Tibial nerve (tissue), 4 donors: ENCODE data around the gene PLPP4. TPM values are rescaled to one million over a fixed set of nuclear protein-coding genes. Genes with fewer than 3 reads are reported as not detected.

Experiments used
- DNase-seq, 2 donors: peaks; one replicate each; pipeline ENCODE4 v3.0.0-alpha.2; 2019; ENCODE audit warnings: low spot score in 2 of 2
- H3K27ac ChIP-seq, 4 donors: fragments of 200-600 bp; sonication (generic) in 3 of 4; one replicate each; pipeline ENCODE4 v1.5.1; 2017 to 2019; ENCODE audit warnings: mild to moderate bottlenecking in 1 of 4
- H3K27me3 ChIP-seq, 2 donors: fragments of 200-600 bp; sonication (generic) in 1 of 2; one replicate each; pipeline versions ENCODE4 v1.5.1 to v1.6.0; 2017 to 2019
- H3K36me3 ChIP-seq, 3 donors: fragments of 200-600 bp; sonication (generic); one replicate each; pipeline ENCODE4 v1.5.1; 2018 to 2019
- H3K4me1 ChIP-seq, 4 donors: fragments of 200-600 bp; sonication (generic) in 3 of 4; one replicate each; pipeline ENCODE4 v1.5.1; 2017 to 2019
- H3K4me3 ChIP-seq, 4 donors: fragments of 200-600 bp; sonication (generic) in 3 of 4; one replicate each; pipeline ENCODE4 v1.5.1; 2017 to 2019; ENCODE audit warnings: mild to moderate bottlenecking in 1 of 4, moderate library complexity in 1 of 4
- H3K9me3 ChIP-seq, 4 donors: fragments of 200-600 bp; sonication (generic) in 3 of 4; one replicate each; pipeline ENCODE4 v1.5.1; 2017 to 2019
- CTCF ChIP-seq, 5 experiments: fragments of 200-600 bp in 3 of 5; fragments of 450-650 bp in 2 of 5; sonication (generic) in 3 of 5; IDR thresholded peaks; one replicate each; pipeline ENCODE4 v1.5.1; 2016 to 2019; ENCODE audit warnings: antibody characterized with exemption in 5 of 5, mild to moderate bottlenecking in 3 of 5, moderate library complexity in 2 of 5
- EP300 ChIP-seq, 2 donors: sonication (generic); formaldehyde crosslinking; IDR thresholded peaks; one replicate each; pipeline ENCODE4 v1.6.1; 2017; ENCODE audit warnings: antibody characterized with exemption in 2 of 2, mild to moderate bottlenecking in 1 of 2
- POLR2A ChIP-seq, 2 donors: fragments of 450-650 bp; IDR thresholded peaks; one replicate each; pipeline ENCODE4 v1.6.1; 2017; ENCODE audit warnings: antibody characterized with exemption in 2 of 2, mild to moderate bottlenecking in 2 of 2, moderate library complexity in 2 of 2
- WGBS, 2 donors: methylation state at CpG; one replicate each; pipeline ENCODE4 v1.1.5; 2018; 5-methylcytosine and 5-hydroxymethylcytosine counted together
- total RNA-seq, 4 donors: library from RNA; depleted of rRNA; stranded (reverse); fragments of >200 nt; gene quantifications; one replicate each; pipeline ENCODE4 v1.1.0, GENCODE V29; 2016

Gene PLPP4
- total RNA-seq, 4 donors from 2014 or later = not detected

GRCh38 chr10:120436439-120437112 lies 20.5 kb upstream of the PLPP4 start:
- WGBS, 2 donors = 70 to 72% methylated on average over 7 of the region's 7 CpGs

GRCh38 chr10:120437541-120437940 lies 19.5 kb upstream of the PLPP4 start:
- 85 to 92% methylated on average over 2 of the region's 2 CpGs for WGBS, 2 donors
- no peak for DNase-seq

More at GRCh38 chr10:120436439-120437112, 20.5 kb upstream of the PLPP4 start:
- H3K4me3 ChIP-seq = no peak overlapping the region
- no peaks in the 10 kb centered on the region for H3K9me3 ChIP-seq
- no peak for TF ChIP-seq CTCF (IDR thresholded peaks at IDR 0.05)
- no peak for TF ChIP-seq POLR2A (IDR thresholded peaks at IDR 0.05)
- no peak for TF ChIP-seq EP300 (IDR thresholded peaks at IDR 0.05)
- no peak overlapping the region for H3K27ac ChIP-seq
- H3K27me3 ChIP-seq = no peaks in the 10 kb centered on the region
- H3K36me3 ChIP-seq = no peaks in the 10 kb centered on the region
- DNase-seq = no peak
- H3K4me1 ChIP-seq = no peaks in the 10 kb centered on the region

GRCh38 chr10:120451968-120452367 lies 5.1 kb upstream of the PLPP4 start:
- Histone ChIP-seq H3K27me3 (peaks cover 0 to 8% of the 10 kb centered on the region in 2 donors), H3K4me3 (no peak overlapping the region), H3K36me3 (no peaks in the 10 kb centered on the region), H3K27ac (no peak overlapping the region), H3K9me3 (no peaks in the 10 kb centered on the region), H3K4me1 (peaks cover 0 to 8% (median 0%) of the 10 kb centered on the region in 4 donors)
- no peak for DNase-seq
- TF ChIP-seq CTCF (IDR thresholded peaks at IDR 0.05) (no peak), EP300 (IDR thresholded peaks at IDR 0.05) (no peak), POLR2A (IDR thresholded peaks at IDR 0.05) (no peak)
- 56 to 60% methylated on average over 3 of the region's 3 CpGs for WGBS, 2 donors

More at GRCh38 chr10:120437541-120437940, 19.5 kb upstream of the PLPP4 start:
- H3K27ac ChIP-seq = no peak overlapping the region
- TF ChIP-seq EP300 (IDR thresholded peaks at IDR 0.05) (no peak), POLR2A (IDR thresholded peaks at IDR 0.05) (no peak), CTCF (IDR thresholded peaks at IDR 0.05) (no peak)
- no peaks in the 10 kb centered on the region for H3K36me3 ChIP-seq
- no peak overlapping the region for H3K4me3 ChIP-seq
- H3K4me1 ChIP-seq = no peaks in the 10 kb centered on the region
- no peaks in the 10 kb centered on the region for H3K27me3 ChIP-seq
- H3K9me3 ChIP-seq = no peaks in the 10 kb centered on the region

GRCh38 chr10:120453319-120453718 lies 3.7 kb upstream of the PLPP4 start:
- Histone ChIP-seq H3K9me3 (no peaks in the 10 kb centered on the region), H3K27me3 (peaks cover 0 to 20% of the 10 kb centered on the region in 2 donors), H3K4me1 (peaks cover 0 to 20% (median 0%) of the 10 kb centered on the region in 4 donors), H3K36me3 (no peaks in the 10 kb centered on the region), H3K27ac (no peak overlapping the region), H3K4me3 (no peak overlapping the region)
- no peak for DNase-seq
- WGBS, 2 donors = 81 to 91% methylated on average over 1 of the region's 1 CpG
- TF ChIP-seq POLR2A (IDR thresholded peaks at IDR 0.05) = no peak
- TF ChIP-seq CTCF (IDR thresholded peaks at IDR 0.05) = no peak
- no peak for TF ChIP-seq EP300 (IDR thresholded peaks at IDR 0.05)

GRCh38 chr10:120453886-120454285 lies 3.1 kb upstream of the PLPP4 start:
- Histone ChIP-seq H3K27me3 (peaks cover 0 to 26% of the 10 kb centered on the region in 2 donors), H3K27ac (no peak overlapping the region), H3K9me3 (no peaks in the 10 kb centered on the region), H3K4me3 (no peak overlapping the region), H3K4me1 (peaks cover 0 to 23% (median 0%) of the 10 kb centered on the region in 4 donors), H3K36me3 (no peaks in the 10 kb centered on the region)
- TF ChIP-seq EP300 (IDR thresholded peaks at IDR 0.05) (no peak), CTCF (IDR thresholded peaks at IDR 0.05) (no peak), POLR2A (IDR thresholded peaks at IDR 0.05) (no peak)
- no peak for DNase-seq
- WGBS, 2 donors = 90 to 93% methylated on average over 3 of the region's 3 CpGs
